GM10248 (cell line): ENCODE results near the gene TMOD3.
A peak's percentile ranks its signal among the peaks of the same experiment; 100 is the strongest.

Source experiments
- CTCF ChIA-PET: fragments of 300-600 bp; sonication (Branson Sonifier 250); formaldehyde crosslinking; extraction: SDS; loops from one replicate; lab custom pipeline; 2021; ENCODE audit warnings: antibody characterized with exemption; lab: Yijun Ruan, JAX
- POLR2A ChIA-PET: fragments of 350-650 bp; sonication (Branson Sonifier 250); formaldehyde crosslinking; extraction: SDS; loops from one replicate; lab custom pipeline; 2020; ENCODE audit warnings: antibody characterized with exemption; lab: Yijun Ruan, JAX
- DNase-seq: peaks from one replicate; pipeline ENCODE4 v3.0.0; 2012; ENCODE audit errors: extremely low spot score
- TF ChIP-seq, protein P1 (sequence below): IDR thresholded peaks from 2 replicates; pipeline ENCODE4 v1.5.1; 2012; ENCODE audit warnings: mild to moderate bottlenecking, low read depth; ENCODE audit errors: extremely low read depth, missing control alignments, control extremely low read depth

Gene TMOD3

DNA sequence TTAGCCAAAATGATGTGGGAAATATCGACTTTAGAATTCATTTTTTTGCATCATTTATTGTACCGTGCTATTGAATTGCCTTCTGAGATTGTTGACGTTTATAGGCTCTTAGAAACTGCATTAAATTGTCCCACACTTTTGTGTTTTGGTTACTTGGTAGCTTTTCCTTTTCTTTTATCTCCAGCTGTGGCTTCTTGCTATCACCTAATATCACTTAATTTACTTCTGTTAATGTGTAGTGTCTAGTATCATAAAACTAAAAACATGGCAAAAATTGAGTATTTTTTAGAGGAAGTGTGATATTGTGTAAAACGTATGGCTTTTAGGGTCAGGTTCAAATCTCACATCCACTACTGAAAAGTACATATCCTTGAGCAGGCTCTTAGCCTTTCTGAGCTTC is 11.2 kb downstream of the TMOD3 start:
- no peak for DNase-seq
- TF ChIP-seq, protein P1, sequence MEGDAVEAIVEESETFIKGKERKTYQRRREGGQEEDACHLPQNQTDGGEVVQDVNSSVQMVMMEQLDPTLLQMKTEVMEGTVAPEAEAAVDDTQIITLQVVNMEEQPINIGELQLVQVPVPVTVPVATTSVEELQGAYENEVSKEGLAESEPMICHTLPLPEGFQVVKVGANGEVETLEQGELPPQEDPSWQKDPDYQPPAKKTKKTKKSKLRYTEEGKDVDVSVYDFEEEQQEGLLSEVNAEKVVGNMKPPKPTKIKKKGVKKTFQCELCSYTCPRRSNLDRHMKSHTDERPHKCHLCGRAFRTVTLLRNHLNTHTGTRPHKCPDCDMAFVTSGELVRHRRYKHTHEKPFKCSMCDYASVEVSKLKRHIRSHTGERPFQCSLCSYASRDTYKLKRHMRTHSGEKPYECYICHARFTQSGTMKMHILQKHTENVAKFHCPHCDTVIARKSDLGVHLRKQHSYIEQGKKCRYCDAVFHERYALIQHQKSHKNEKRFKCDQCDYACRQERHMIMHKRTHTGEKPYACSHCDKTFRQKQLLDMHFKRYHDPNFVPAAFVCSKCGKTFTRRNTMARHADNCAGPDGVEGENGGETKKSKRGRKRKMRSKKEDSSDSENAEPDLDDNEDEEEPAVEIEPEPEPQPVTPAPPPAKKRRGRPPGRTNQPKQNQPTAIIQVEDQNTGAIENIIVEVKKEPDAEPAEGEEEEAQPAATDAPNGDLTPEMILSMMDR = no peak
- POLR2A ChIA-PET = no interaction called here
- CTCF ChIA-PET = interaction anchor here (0.8 to 1.8 kb wide), 4 partner anchors 10 to 387 kb away, joined by 3 to 5 read pairs (median 4); no protein-coding TSS in a partner anchor

DNA sequence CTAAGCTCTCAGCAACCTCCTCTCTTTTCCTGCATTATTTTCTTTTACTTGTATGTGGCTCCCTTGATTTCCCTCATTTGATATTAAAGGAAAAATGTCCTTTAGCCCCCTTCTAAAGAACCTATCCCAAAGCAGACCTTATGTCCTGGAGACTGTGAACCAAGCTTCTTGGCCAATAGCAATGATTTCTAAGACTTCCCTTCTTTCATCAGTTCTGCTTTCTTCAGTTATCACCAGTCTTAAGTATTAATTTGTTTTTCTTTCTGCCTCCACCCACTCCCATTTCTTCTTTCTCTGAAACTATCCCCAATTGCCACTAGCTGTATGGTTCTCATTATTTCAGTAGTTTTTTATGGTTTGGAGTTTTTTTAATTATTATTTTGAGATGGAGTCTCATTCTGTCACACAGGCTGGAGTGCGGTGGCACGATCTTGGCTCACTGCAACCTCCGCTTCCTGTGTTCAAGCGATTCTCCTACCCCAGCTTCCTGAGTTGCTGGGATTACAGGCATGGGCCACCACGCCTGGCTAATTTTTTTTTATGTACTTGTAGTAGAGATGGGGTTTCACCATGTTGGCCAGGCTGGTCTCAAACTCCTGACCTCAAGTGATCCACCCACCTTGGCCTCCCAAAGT is 12.1 kb downstream of the TMOD3 start:
- ChIA-PET CTCF (interaction anchor here (1.1 to 1.8 kb wide), 3 partner anchors 10 to 386 kb away, joined by 3 to 5 read pairs (median 4); no protein-coding TSS in a partner anchor), POLR2A (no interaction called here)
- no peak for DNase-seq

DNA sequence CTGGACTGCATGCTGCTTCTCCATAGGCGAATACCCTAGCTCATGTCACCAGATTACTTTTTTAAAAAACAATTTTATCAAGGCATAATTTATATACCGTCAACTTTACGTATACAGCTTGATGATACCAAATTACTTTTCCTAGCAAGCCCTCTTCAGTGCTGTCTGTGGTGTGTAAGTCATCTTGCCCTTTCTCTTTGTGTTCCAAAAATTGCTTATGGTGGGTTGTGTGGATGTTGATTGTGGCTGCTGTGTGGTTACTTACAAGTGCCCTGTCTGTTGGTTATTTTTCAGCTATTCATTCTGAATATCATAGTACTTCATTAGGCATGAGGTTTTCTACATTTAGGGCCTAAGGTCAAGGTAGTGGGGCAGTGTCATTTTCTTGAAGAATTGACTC is 12.8 kb downstream of the TMOD3 start:
- TF ChIP-seq, protein P1 = no peak
- no peak for DNase-seq
- POLR2A ChIA-PET = interaction anchor here (1.1 kb wide), 1 partner anchor 94 kb away, joined by 6 read pairs; no protein-coding TSS in a partner anchor
- CTCF ChIA-PET = interaction anchor here (1.1 to 4.6 kb wide), 6 partner anchors 9 to 385 kb away, joined by 3 to 26 read pairs (median 4); no protein-coding TSS in a partner anchor

More for the DNA sequence above, 12.1 kb downstream of the TMOD3 start:
- TF ChIP-seq, protein P1 = no peak

DNA sequence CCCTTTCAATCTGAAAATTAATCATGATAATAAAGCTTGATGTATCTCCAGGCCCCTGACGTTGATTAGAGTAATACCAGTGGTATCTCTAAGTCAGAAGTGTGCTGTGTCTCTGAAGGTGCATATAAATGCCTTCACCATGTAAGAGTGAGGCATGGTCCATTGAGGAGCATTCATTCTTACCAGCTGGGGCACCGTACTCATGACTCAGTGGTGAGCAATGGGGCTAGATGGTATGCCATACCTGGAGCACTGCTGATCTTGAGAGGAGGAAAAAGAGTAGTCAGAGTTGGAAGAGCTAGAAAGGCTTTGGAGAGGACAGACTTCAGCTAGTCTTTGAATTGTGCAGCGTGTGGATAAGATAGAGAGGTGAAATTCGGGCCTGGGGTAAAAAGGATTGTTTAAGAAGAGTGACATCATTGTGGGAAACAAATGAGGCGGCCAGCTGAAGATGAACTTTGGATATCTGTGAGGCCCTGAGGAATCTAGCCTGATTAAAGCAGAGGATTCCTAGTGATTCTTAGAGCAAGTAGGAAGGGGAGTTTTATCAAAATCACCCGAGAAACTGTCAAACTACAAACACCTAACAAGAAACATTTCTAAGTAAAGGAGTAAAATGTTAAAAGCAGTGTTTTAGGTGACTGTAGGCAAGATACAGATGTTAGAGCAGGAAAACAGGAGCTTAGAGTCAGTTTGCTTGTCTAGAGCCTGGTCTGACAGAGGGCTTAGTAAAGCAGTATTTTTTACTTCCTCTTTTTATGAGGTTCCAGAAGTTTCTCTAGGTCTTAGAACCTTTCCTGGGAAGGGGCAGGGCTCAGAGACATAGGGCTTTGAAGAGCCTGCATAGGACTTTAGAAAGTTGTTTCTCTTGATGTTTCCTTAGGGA is 13.6 kb downstream of the TMOD3 start:
- peak; percentile 23 for DNase-seq
- ChIA-PET CTCF (interaction anchor here (1.1 to 4.6 kb wide), 6 partner anchors 10 to 384 kb away, joined by 3 to 26 read pairs (median 4); no protein-coding TSS in a partner anchor), POLR2A (interaction anchor here (1.1 kb wide), 1 partner anchor 93 kb away, joined by 6 read pairs; no protein-coding TSS in a partner anchor)
- TF ChIP-seq, protein P1 = no peak

DNA sequence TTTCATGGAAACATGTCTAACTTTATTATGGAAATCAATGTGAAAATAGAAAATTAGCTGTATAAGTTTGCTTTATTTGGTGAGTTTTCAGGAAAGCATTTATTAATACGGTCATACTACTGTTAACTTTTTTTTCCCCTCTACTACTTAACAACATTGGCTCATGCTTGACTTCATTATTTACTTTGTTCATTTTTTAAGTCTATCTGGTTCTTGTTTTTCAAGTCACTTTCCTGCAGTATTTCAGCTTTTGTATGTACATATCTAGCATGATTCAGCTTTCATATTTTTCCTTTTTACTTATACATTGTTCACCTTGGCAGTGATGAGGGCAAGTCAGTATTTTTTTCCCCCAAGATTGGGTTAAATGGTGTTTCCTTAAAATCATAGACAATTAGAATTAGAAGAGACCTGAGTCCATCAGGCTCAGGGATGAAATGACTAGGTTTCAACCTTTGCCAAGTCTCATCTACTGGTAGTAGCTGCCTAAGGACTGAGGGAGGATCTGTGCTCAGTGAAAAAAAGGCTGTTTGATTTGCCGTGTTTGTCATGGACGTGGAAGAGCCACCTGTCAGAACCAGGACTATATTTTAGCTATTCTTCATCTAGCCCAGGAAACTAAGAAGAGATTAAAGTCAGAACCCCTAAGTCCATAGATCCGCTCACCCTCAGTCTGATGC is 15.4 kb downstream of the TMOD3 start:
- DNase-seq = no peak
- CTCF ChIA-PET = interaction anchor here (1.1 to 4.6 kb wide), 6 partner anchors 8 to 18 kb away, joined by 3 to 26 read pairs (median 4); no protein-coding TSS in a partner anchor
- POLR2A ChIA-PET = no interaction called here
- TF ChIP-seq, protein P1 = no peak
